ENCODE measurements around the gene RHBDD2.
"Not testable (repeated sequence)": the region's sequence is repeated elsewhere in the genome, so short reads cannot be mapped to it uniquely, and the experiment has no call there.

RHBDD2 gene

GRCh38 chr7:75842836-75843446, 35.9 kb upstream of the RHBDD2 start:
- no peak for TF ChIP-seq CTCF (IDR thresholded peaks at IDR 0.05; ENCODE audit: low read depth, low read length, missing control alignments)
- H3K4me3 ChIP-seq (replicated peaks; ENCODE audit: low read depth, low read length), result peak overlapping the region; percentile 10; the same call in 1 of the 2 replicates
- DNase-seq (ENCODE audit: extremely low read depth, low read depth), result peak; percentile 91

DNA sequence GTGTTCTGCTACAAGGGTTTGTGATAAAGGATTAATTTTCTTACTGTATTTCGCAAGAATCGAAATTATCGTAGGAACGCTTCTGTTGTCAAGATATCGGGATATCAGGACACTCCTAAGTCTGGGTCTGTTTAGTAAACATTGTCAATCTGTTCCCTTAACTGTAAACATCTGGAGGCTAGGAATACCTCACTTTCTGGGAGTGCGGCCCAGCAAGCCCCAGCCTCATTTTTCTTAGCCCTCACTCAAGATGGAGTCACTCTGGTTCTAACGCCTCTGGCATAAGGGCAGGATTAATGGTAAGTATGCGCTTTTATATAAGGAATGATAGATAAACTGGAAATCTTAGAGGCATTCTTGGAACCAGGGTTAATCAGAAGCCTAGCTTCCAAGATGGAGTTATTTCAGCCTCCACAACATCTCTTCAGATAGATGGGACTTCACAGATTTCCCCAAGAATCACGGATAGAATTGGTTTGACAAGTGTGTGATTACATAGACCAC, 35.2 kb upstream of the RHBDD2 start:
- peak; percentile 2 for DNase-seq (ENCODE audit: extremely low read depth, low read depth)
- TF ChIP-seq CTCF (IDR thresholded peaks at IDR 0.05; ENCODE audit: low read depth, low read length, missing control alignments), result no peak
- H3K4me3 ChIP-seq (replicated peaks; ENCODE audit: low read depth, low read length), result no peak overlapping the region

GRCh38 chr7:75844158-75844557, 34.7 kb upstream of the RHBDD2 start:
- no peak for TF ChIP-seq CTCF (IDR thresholded peaks at IDR 0.05; ENCODE audit: low read depth, low read length, missing control alignments)
- H3K4me3 ChIP-seq (replicated peaks; ENCODE audit: low read depth, low read length), result no peak overlapping the region
- no peak for DNase-seq (ENCODE audit: extremely low read depth, low read depth)

GRCh38 chr7:75845132-75845531, 33.7 kb upstream of the RHBDD2 start:
- not testable (repeated sequence) for H3K4me3 ChIP-seq (replicated peaks; ENCODE audit: low read depth, low read length); DNase-seq (ENCODE audit: extremely low read depth, low read depth)

DNA sequence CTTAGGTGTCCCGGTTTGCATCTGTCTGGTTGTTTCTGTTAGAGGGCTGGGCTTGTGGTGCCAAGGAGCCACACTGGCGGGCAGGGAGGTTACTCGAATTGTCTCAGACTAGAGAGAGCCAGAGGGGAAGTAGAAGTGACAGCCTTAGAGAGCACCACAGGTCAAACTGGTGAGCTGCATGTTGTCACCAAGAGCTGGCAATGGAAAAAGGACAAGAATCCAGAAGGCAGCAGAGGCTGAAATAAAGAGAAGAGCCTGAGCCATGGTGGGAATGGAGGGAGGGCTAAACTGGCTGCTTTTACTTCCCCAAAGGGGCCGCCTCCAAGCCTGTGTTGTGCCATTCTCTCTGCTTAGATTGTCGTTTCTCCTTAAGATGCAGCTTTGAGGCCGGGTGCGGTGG, 31.1 kb upstream of the RHBDD2 start:
- no peak for TF ChIP-seq CTCF (IDR thresholded peaks at IDR 0.05; ENCODE audit: low read depth, low read length, missing control alignments)
- no peak overlapping the region for H3K4me3 ChIP-seq (replicated peaks; ENCODE audit: low read depth, low read length)
- no peak for DNase-seq (ENCODE audit: extremely low read depth, low read depth)

GRCh38 chr7:75849573-75849972, 29.3 kb upstream of the RHBDD2 start:
- no peak for TF ChIP-seq CTCF (IDR thresholded peaks at IDR 0.05; ENCODE audit: low read depth, low read length, missing control alignments)
- no peak for DNase-seq (ENCODE audit: extremely low read depth, low read depth)
- no peak overlapping the region for H3K4me3 ChIP-seq (replicated peaks; ENCODE audit: low read depth, low read length)

DNA sequence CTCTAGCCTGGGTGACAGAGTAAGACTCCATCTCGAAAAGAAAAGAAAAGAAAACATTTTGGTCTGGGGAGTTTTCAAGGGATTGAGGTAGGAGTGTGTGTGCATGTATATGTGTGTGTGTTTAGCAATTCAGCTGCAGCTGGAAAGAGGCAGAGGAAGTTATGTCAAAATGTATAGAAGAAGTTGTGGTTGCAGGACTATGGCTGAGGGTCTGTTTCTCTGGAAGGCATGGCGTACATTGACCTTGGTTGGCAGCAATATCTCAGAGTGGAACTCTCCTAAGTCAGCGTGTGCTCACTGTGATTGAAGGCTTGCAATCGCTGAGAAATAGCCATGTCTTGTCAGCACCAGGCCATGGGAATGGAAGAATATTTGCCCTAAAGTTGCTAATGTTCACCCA, 28.6 kb upstream of the RHBDD2 start:
- TF ChIP-seq CTCF (IDR thresholded peaks at IDR 0.05; ENCODE audit: low read depth, low read length, missing control alignments), result no peak
- no peak for DNase-seq (ENCODE audit: extremely low read depth, low read depth)
- H3K4me3 ChIP-seq (replicated peaks; ENCODE audit: low read depth, low read length), result no peak overlapping the region
